NCI-H1417 treated with DMSO at 0.1 percent for 48 hours (cell line): ENCODE results near the gene LYZL4.

ENCODE experiments used
- DNase-seq: peaks from one replicate; lab custom pipeline; 2025; lab: John Stamatoyannopoulos, UW

The LYZL4 gene

GRCh38 chr3:42410370-42411131 lies at the start of gene LYZL4:
Gene LYZL4 (minus strand): TSS chr3:42410610. CDS start chr3:42407251, 3,359 bp downstream.
- DNase-seq: no peak

GRCh38 chr3:42459151-42459550 lies 48.7 kb upstream of the LYZL4 start:
- no peak for DNase-seq

GRCh38 chr3:42456211-42456610 lies 45.8 kb upstream of the LYZL4 start:
- no peak for DNase-seq

GRCh38 chr3:42451546-42452230 lies 41.3 kb upstream of the LYZL4 start:
- no peak for DNase-seq

- no peak for DNase-seq
These were observed 40.7 kb upstream of the LYZL4 start for GRCh38 chr3:42451116-42451515.

- DNase-seq: no peak
These were observed 40.2 kb upstream of the LYZL4 start for GRCh38 chr3:42450567-42450966.

GRCh38 chr3:42447481-42447880 lies 37.1 kb upstream of the LYZL4 start:
- DNase-seq: no peak

- no peak for DNase-seq
These were observed 36.0 kb upstream of the LYZL4 start for GRCh38 chr3:42446111-42447050.

GRCh38 chr3:42443819-42444436 lies 33.5 kb upstream of the LYZL4 start:
- DNase-seq: no peak

GRCh38 chr3:42443292-42443691 lies 32.9 kb upstream of the LYZL4 start:
- no peak for DNase-seq

GRCh38 chr3:42442640-42443039 lies 32.2 kb upstream of the LYZL4 start:
- no peak for DNase-seq

GRCh38 chr3:42441791-42442190 lies 31.4 kb upstream of the LYZL4 start:
- DNase-seq: no peak

- DNase-seq: no peak
These were observed 30.5 kb upstream of the LYZL4 start for GRCh38 chr3:42440924-42441323.

- DNase-seq: no peak
These were observed 29.1 kb upstream of the LYZL4 start for GRCh38 chr3:42439261-42440115.

- no peak for DNase-seq
These were observed 28.3 kb upstream of the LYZL4 start for GRCh38 chr3:42438758-42439157.

GRCh38 chr3:42438193-42438592 lies 27.8 kb upstream of the LYZL4 start:
- no peak for DNase-seq

GRCh38 chr3:42434777-42435380 lies 24.5 kb upstream of the LYZL4 start:
- DNase-seq: no peak

GRCh38 chr3:42432485-42432884 lies 22.1 kb upstream of the LYZL4 start:
- DNase-seq: no peak

- no peak for DNase-seq
These were observed 20.5 kb upstream of the LYZL4 start for GRCh38 chr3:42430781-42431532.

- DNase-seq: no peak
These were observed 18.4 kb upstream of the LYZL4 start for GRCh38 chr3:42428830-42429229.
